ENCODE data around the gene XBP1. TPM values are rescaled to one million over a fixed set of nuclear protein-coding genes. Genes with fewer than 3 reads are reported as not detected.
"Not testable (repeated sequence)": the region's sequence is repeated elsewhere in the genome, so short reads cannot be mapped to it uniquely, and the experiment has no call there.

XBP1 gene
- total and polyA plus RNA-seq, 9 donors, result 56.2 to 88.6 (median 67.0) TPM

GRCh38 chr22:28754512-28754911 lies 45.9 kb downstream of the XBP1 start:
- H3K27ac ChIP-seq (ENCODE audit: low read length); H3K4me3 ChIP-seq (ENCODE audit: low read length); H3K4me1 ChIP-seq (ENCODE audit: control insufficient read depth, insufficient read depth, low read length); H3K9me3 ChIP-seq (replicated peaks; ENCODE audit: control insufficient read depth, low read depth, low read length); H3K27me3 ChIP-seq (ENCODE audit: control insufficient read depth, insufficient read depth, low read length); DNase-seq: not testable (repeated sequence)
- WGBS (ENCODE audit: insufficient coverage), result 100% methylated on average over 2 of the region's 3 CpGs
- H3K36me3 ChIP-seq (ENCODE audit: control insufficient read depth, insufficient read depth, low read length), result peaks cover 16% of the 10 kb centered on the region

- no peaks in the 10 kb centered on the region for H3K9me3 ChIP-seq (replicated peaks; ENCODE audit: control insufficient read depth, low read depth, low read length)
- no peaks in the 10 kb centered on the region for H3K27me3 ChIP-seq (ENCODE audit: control insufficient read depth, insufficient read depth, low read length)
- no peaks in the 10 kb centered on the region for H3K4me1 ChIP-seq (ENCODE audit: control insufficient read depth, insufficient read depth, low read length)
- no CpG with 5 or more reads among the region's 6 CpGs for WGBS (ENCODE audit: insufficient coverage)
- DNase-seq, result peak; percentile 90
- H3K4me3 ChIP-seq (ENCODE audit: low read length), result no peak overlapping the region
- H3K36me3 ChIP-seq (ENCODE audit: control insufficient read depth, insufficient read depth, low read length), result peaks cover 47% of the 10 kb centered on the region
- peak overlapping the region; percentile 84 for H3K27ac ChIP-seq (ENCODE audit: low read length)
Measured at GRCh38 chr22:28750471-28750881, 49.9 kb downstream of the XBP1 start.

Other genes starting within 250 kb of the XBP1 start
- gene TTC28, start 120.7 kb downstream of the XBP1 start, total RNA-seq, result 30.1 TPM
- gene TTC28, start 120.7 kb downstream of the XBP1 start, polyA plus RNA-seq (ENCODE audit: insufficient read depth in 1 of 8, insufficient read length in 8 of 8, low replicate concordance in 1 of 8), result 10 to 100 TPM; 17.9 to 31.8 (median 24.1) TPM
- 7.4 TPM for gene CHEK2, start 58.7 kb downstream of the XBP1 start, total RNA-seq
- 10 to 100 TPM in 2 of 8 donors, 1 to 10 TPM in 6; 6.3 to 10.9 (median 9.0) TPM for gene CHEK2, start 58.7 kb downstream of the XBP1 start, polyA plus RNA-seq (ENCODE audit: insufficient read depth in 1 of 8, insufficient read length in 8 of 8, low replicate concordance in 1 of 8)
- gene HSCB, start 58.5 kb downstream of the XBP1 start, total RNA-seq, result 20.0 TPM
- 10 to 100 TPM; 17.9 to 24.0 (median 20.4) TPM for gene HSCB, start 58.5 kb downstream of the XBP1 start, polyA plus RNA-seq (ENCODE audit: insufficient read depth in 1 of 8, insufficient read length in 8 of 8, low replicate concordance in 1 of 8)
- 21.8 TPM for gene CCDC117, start 27.9 kb downstream of the XBP1 start, total RNA-seq
- gene CCDC117, start 27.9 kb downstream of the XBP1 start, polyA plus RNA-seq (ENCODE audit: insufficient read depth in 1 of 8, insufficient read length in 8 of 8, low replicate concordance in 1 of 8), result 10 to 100 TPM; 14.2 to 30.9 (median 22.9) TPM
- gene ZNRF3, start 83.0 kb upstream of the XBP1 start, total RNA-seq, result 5.5 TPM
- 1 to 10 TPM; 6.3 to 8.7 (median 8.1) TPM for gene ZNRF3, start 83.0 kb upstream of the XBP1 start, polyA plus RNA-seq (ENCODE audit: insufficient read depth in 1 of 8, insufficient read length in 8 of 8, low replicate concordance in 1 of 8)